ENCODE measurements around the gene DOCK2. TPM values are rescaled to one million over a fixed set of nuclear protein-coding genes. Genes with fewer than 3 reads are reported as not detected.

The DOCK2 gene
- polyA plus RNA-seq, 1 donor (not counting 4 experiments of a cell fraction or from before 2014, with no cell fraction given), result 0.21 TPM

DNA sequence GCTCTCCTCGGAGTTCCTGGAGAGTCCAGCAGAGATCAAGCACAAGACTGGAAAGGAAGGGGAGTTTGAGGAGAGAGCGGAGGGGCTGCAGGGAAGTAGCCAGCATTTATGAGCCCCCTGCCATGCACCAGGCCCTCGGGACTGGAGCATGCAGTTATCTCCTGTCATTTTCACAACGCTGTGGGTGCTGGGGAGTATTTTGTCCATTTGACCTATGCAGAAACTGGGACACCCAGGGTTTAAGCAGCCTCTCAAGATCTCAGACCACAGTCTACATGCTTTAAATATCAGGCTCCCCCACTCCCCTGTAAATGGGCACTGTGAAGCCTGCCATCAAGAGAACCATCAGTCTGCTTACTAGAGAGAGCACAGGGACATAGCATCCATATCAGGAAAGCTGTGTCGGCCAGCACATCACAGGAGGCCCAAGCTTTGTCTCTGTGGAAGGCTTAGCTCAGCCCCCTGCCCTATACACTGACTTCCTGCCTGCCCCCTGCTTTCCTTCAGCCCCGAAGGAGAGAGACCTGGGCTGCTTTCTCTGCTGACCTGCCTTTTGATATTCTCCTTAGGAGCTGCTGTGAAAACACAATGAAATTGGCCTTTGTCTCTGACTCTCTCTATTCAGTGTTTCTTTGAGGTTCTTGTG, 475.9 kb downstream of the DOCK2 start:
- dilution Hi-C loops (cut with MboI; ENCODE audit: extremely low pct_ligation_motif_present, low sequenced_read_pairs), result no loop called here
- Histone ChIP-seq H3K9ac (ENCODE audit: control insufficient read depth, extremely low read depth, insufficient read depth, low read length) (no peak overlapping the region), H2AFZ (ENCODE audit: control insufficient read depth, low read length) (no peak overlapping the region), H4K20me1 (ENCODE audit: control insufficient read depth, extremely low read depth, insufficient read depth, low read length) (no peaks in the 10 kb centered on the region), H3K4me1 (ENCODE audit: control insufficient read depth, extremely low read depth, insufficient read depth, low read length) (no peaks in the 10 kb centered on the region), H3K9me1 (ENCODE audit: control insufficient read depth, extremely low read depth, insufficient read depth, low read length) (no peaks in the 10 kb centered on the region), H3K79me2 (ENCODE audit: control insufficient read depth, insufficient read depth, low read length) (no peaks in the 10 kb centered on the region), H3K36me3 (ENCODE audit: control insufficient read depth in 2 of 2, extremely low read depth in 1 of 2, insufficient read depth in 2 of 2, low read length in 2 of 2) (no peaks in the 10 kb centered on the region), H3K27me3 (ENCODE audit: control insufficient read depth, extremely low read depth, insufficient read depth, low read length) (no peaks in the 10 kb centered on the region), H3K27ac (ENCODE audit: control insufficient read depth, insufficient read depth, low read length) (no peak overlapping the region), H3K4me2 (ENCODE audit: control insufficient read depth, extremely low read depth, insufficient read depth, low read depth, low read length) (no peak overlapping the region), H3K4me3 (ENCODE audit: control insufficient read depth in 2 of 3, extremely low read depth in 1 of 3, insufficient read depth in 2 of 3, low read depth in 1 of 3, low read length in 3 of 3) (no peak overlapping the region), H3K9me3 (ENCODE audit: control insufficient read depth, low read depth, low read length) (no peaks in the 10 kb centered on the region)
- no peak for TF ChIP-seq EZH2 (IDR thresholded peaks at IDR 0.05; ENCODE audit: low read length)
- TF ChIP-seq, protein P1, sequence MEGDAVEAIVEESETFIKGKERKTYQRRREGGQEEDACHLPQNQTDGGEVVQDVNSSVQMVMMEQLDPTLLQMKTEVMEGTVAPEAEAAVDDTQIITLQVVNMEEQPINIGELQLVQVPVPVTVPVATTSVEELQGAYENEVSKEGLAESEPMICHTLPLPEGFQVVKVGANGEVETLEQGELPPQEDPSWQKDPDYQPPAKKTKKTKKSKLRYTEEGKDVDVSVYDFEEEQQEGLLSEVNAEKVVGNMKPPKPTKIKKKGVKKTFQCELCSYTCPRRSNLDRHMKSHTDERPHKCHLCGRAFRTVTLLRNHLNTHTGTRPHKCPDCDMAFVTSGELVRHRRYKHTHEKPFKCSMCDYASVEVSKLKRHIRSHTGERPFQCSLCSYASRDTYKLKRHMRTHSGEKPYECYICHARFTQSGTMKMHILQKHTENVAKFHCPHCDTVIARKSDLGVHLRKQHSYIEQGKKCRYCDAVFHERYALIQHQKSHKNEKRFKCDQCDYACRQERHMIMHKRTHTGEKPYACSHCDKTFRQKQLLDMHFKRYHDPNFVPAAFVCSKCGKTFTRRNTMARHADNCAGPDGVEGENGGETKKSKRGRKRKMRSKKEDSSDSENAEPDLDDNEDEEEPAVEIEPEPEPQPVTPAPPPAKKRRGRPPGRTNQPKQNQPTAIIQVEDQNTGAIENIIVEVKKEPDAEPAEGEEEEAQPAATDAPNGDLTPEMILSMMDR (optimal IDR thresholded peaks at IDR 0.05 in 1 of 3, IDR thresholded peaks at IDR 0.05 in 1 of 3, conservative IDR thresholded peaks at IDR 0.05 in 1 of 3; ENCODE audit: extremely low read depth in 1 of 3, insufficient read depth in 2 of 3, low read length in 3 of 3), result no peak
- FAIRE-seq (no peak), DNase-seq (ENCODE audit: low read depth, low spot score) (no peak)

DNA sequence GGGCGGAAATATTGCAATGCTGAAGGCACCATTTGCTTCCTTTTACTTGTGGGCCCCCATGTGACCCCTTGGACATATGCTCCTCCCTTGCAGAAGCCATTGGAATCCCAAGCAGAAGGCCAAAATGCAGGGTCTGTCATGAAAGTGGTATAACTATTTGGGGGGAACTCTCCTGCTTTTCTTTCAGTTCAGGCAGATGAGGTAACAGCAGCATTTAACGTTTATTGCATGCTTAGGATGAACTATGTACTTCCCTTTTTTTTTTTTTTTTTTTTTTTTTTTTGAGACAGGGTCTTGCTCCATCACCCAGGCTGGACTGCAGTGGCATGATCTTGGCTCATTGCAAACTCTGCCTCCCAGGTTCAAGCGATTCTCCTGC, 476.4 kb downstream of the DOCK2 start:
- FAIRE-seq, result no peak
- Histone ChIP-seq H3K9ac (ENCODE audit: control insufficient read depth, extremely low read depth, insufficient read depth, low read length) (no peak overlapping the region), H3K9me3 (ENCODE audit: control insufficient read depth, low read depth, low read length) (no peaks in the 10 kb centered on the region), H2AFZ (ENCODE audit: control insufficient read depth, low read length) (no peak overlapping the region), H3K4me2 (ENCODE audit: control insufficient read depth, extremely low read depth, insufficient read depth, low read depth, low read length) (no peak overlapping the region), H3K9me1 (ENCODE audit: control insufficient read depth, extremely low read depth, insufficient read depth, low read length) (no peaks in the 10 kb centered on the region), H3K27ac (ENCODE audit: control insufficient read depth, insufficient read depth, low read length) (no peak overlapping the region), H3K27me3 (ENCODE audit: control insufficient read depth, extremely low read depth, insufficient read depth, low read length) (no peaks in the 10 kb centered on the region), H3K4me3 (ENCODE audit: control insufficient read depth in 2 of 3, extremely low read depth in 1 of 3, insufficient read depth in 2 of 3, low read depth in 1 of 3, low read length in 3 of 3) (no peak overlapping the region), H4K20me1 (ENCODE audit: control insufficient read depth, extremely low read depth, insufficient read depth, low read length) (no peaks in the 10 kb centered on the region), H3K36me3 (ENCODE audit: control insufficient read depth in 2 of 2, extremely low read depth in 1 of 2, insufficient read depth in 2 of 2, low read length in 2 of 2) (no peaks in the 10 kb centered on the region), H3K4me1 (ENCODE audit: control insufficient read depth, extremely low read depth, insufficient read depth, low read length) (no peaks in the 10 kb centered on the region), H3K79me2 (ENCODE audit: control insufficient read depth, insufficient read depth, low read length) (no peaks in the 10 kb centered on the region)
- TF ChIP-seq, protein P1 (optimal IDR thresholded peaks at IDR 0.05 in 1 of 3, IDR thresholded peaks at IDR 0.05 in 1 of 3, conservative IDR thresholded peaks at IDR 0.05 in 1 of 3; ENCODE audit: extremely low read depth in 1 of 3, insufficient read depth in 2 of 3, low read length in 3 of 3), result no peak
- no peak for TF ChIP-seq EZH2 (IDR thresholded peaks at IDR 0.05; ENCODE audit: low read length)
- no peak for DNase-seq (ENCODE audit: low read depth, low spot score)
- dilution Hi-C loops (cut with MboI; ENCODE audit: extremely low pct_ligation_motif_present, low sequenced_read_pairs), result no loop called here

Data from keratinocyte (primary cell).